HEK293 (cell line): ENCODE measurements around the gene RACGAP1.

ENCODE experiments used
- CTCF ChIA-PET: fragments of 350-600 bp; formaldehyde crosslinking; extraction: SDS; loops from one replicate; lab custom pipeline; 2021; ENCODE audit warnings: antibody characterized with exemption; lab: Yijun Ruan, JAX
- POLR2A ChIA-PET: fragments of 300-600 bp; formaldehyde crosslinking; extraction: SDS; loops from one replicate; lab custom pipeline; 2020; ENCODE audit warnings: antibody characterized with exemption, inconsistent platforms; lab: Yijun Ruan, JAX
- H3K27ac ChIP-seq: fragments of 200-500 bp; sonication (Bioruptor generic); 2 replicates; pipeline ENCODE4 v1.5.1; 2014; ENCODE audit warnings: low read depth, low read length, control low read depth, inconsistent platforms; ENCODE audit errors: extremely low read depth
- H3K36me3 ChIP-seq, 2 experiments: fragments of 200-500 bp in 1 of 2; sonication (Bioruptor generic) in 1 of 2; 1 replicate in 1 of 2; 2 replicates in 1 of 2; pipeline ENCODE4 v1.5.1; 2014 to 2017; ENCODE audit warnings: inconsistent platforms in 2 of 2, low read length in 2 of 2; ENCODE audit not compliant: control insufficient read depth in 2 of 2, insufficient read depth in 1 of 2
- H3K4me1 ChIP-seq: fragments of 200-500 bp; sonication (Bioruptor generic); 2 replicates; pipeline ENCODE4 v1.5.1; 2014; ENCODE audit warnings: mild to moderate bottlenecking, low read length, inconsistent platforms; ENCODE audit not compliant: control insufficient read depth, insufficient read depth
- H3K4me3 ChIP-seq: 2 replicates; pipeline ENCODE4 v1.5.1; 2011; ENCODE audit warnings: low read depth, mild to moderate bottlenecking, control low read depth, low read length, moderate library complexity
- H3K9me3 ChIP-seq: fragments of 200-500 bp; sonication (Bioruptor generic); 2 replicates; pipeline ENCODE4 v1.5.1; 2014; ENCODE audit warnings: low read depth, low read length, inconsistent platforms; ENCODE audit not compliant: control insufficient read depth, insufficient read depth
- EGR2 ChIP-seq: fragments of 450-650 bp; formaldehyde crosslinking; IDR thresholded peaks from 2 replicates; pipeline ENCODE4 v1.5.1; 2016; ENCODE audit warnings: low read depth, missing biosample characterization, missing genetic modification characterization
- KLF8 ChIP-seq: fragments of 450-650 bp; formaldehyde crosslinking; IDR thresholded peaks from 2 replicates; pipeline ENCODE4 v1.5.1; 2016; ENCODE audit warnings: missing biosample characterization, missing genetic modification characterization
- MEIS1 ChIP-seq: sonication (generic); formaldehyde crosslinking; IDR thresholded peaks from 2 replicates; pipeline ENCODE4 v1.8.1; 2022; ENCODE audit warnings: missing genetic modification reagents, mild to moderate bottlenecking, borderline replicate concordance
- OVOL3 ChIP-seq: fragments of 450-650 bp; formaldehyde crosslinking; IDR thresholded peaks from 2 replicates; pipeline ENCODE4 v1.5.1; 2016; ENCODE audit warnings: missing biosample characterization, missing genetic modification characterization
- RBAK ChIP-seq: fragments of 450-650 bp; formaldehyde crosslinking; IDR thresholded peaks from 2 replicates; pipeline ENCODE4 v1.5.1; 2016; ENCODE audit warnings: missing biosample characterization, missing genetic modification characterization
- TCF7L2 ChIP-seq: IDR thresholded peaks from 2 replicates; pipeline ENCODE4 v1.6.1; 2011; ENCODE audit warnings: low read depth, mild to moderate bottlenecking, inconsistent platforms, low read length, moderate library complexity, borderline replicate concordance
- ZBTB1 ChIP-seq: fragments of 450-650 bp; formaldehyde crosslinking; IDR thresholded peaks from 2 replicates; pipeline ENCODE4 v1.5.1; 2016; ENCODE audit warnings: missing biosample characterization, missing genetic modification characterization
- ZBTB21 ChIP-seq: fragments of 450-650 bp; formaldehyde crosslinking; IDR thresholded peaks from 2 replicates; pipeline ENCODE4 v1.5.1; 2017; ENCODE audit warnings: missing biosample characterization, missing genetic modification characterization
- ZBTB8A ChIP-seq: fragments of 450-650 bp; formaldehyde crosslinking; IDR thresholded peaks from 2 replicates; pipeline ENCODE4 v1.5.1; 2016; ENCODE audit warnings: missing biosample characterization, missing genetic modification characterization
- ZFP69B ChIP-seq: fragments of 450-650 bp; formaldehyde crosslinking; IDR thresholded peaks from 2 replicates; pipeline ENCODE4 v1.5.1; 2016; ENCODE audit warnings: missing biosample characterization, missing genetic modification characterization
- ZIC2 ChIP-seq: fragments of 450-650 bp; formaldehyde crosslinking; IDR thresholded peaks from 2 replicates; pipeline ENCODE4 v1.5.1; 2016; ENCODE audit warnings: missing biosample characterization, missing genetic modification characterization
- ZNF121 ChIP-seq: fragments of 450-650 bp; formaldehyde crosslinking; IDR thresholded peaks from 2 replicates; pipeline ENCODE4 v1.5.1; 2016; ENCODE audit warnings: missing biosample characterization, missing genetic modification characterization
- ZNF223 ChIP-seq: fragments of 450-650 bp; formaldehyde crosslinking; IDR thresholded peaks from 2 replicates; pipeline ENCODE4 v1.5.1; 2016; ENCODE audit warnings: missing biosample characterization, missing genetic modification characterization
- ZNF341 ChIP-seq: fragments of 450-650 bp; formaldehyde crosslinking; IDR thresholded peaks from 2 replicates; pipeline ENCODE4; 2016; ENCODE audit warnings: low read depth, missing biosample characterization, missing genetic modification characterization
- ZNF571 ChIP-seq: fragments of 450-650 bp; formaldehyde crosslinking; IDR thresholded peaks from 2 replicates; pipeline ENCODE4 v1.5.0; 2017; ENCODE audit warnings: missing biosample characterization, missing genetic modification characterization
- ZNF600 ChIP-seq: fragments of 450-650 bp; formaldehyde crosslinking; IDR thresholded peaks from 2 replicates; pipeline ENCODE4 v1.5.1; 2016; ENCODE audit warnings: missing biosample characterization, missing genetic modification characterization
- ZNF626 ChIP-seq: fragments of 450-650 bp; sonication (Bioruptor Pico); formaldehyde crosslinking; IDR thresholded peaks from 2 replicates; pipeline ENCODE4 v1.5.1; 2018; ENCODE audit warnings: missing biosample characterization, missing genetic modification characterization, inconsistent platforms
- ZNF677 ChIP-seq: fragments of 450-650 bp; IDR thresholded peaks from 2 replicates; pipeline ENCODE4 v1.5.0; 2018; ENCODE audit warnings: missing biosample characterization, mild to moderate bottlenecking, missing genetic modification characterization, moderate library complexity
- ZNF707 ChIP-seq: fragments of 450-650 bp; formaldehyde crosslinking; IDR thresholded peaks from 2 replicates; pipeline ENCODE4 v1.5.1; 2016; ENCODE audit warnings: missing biosample characterization, missing genetic modification characterization
- ZNF837 ChIP-seq: fragments of 450-650 bp; formaldehyde crosslinking; IDR thresholded peaks from 2 replicates; pipeline ENCODE4 v1.5.1; 2016; ENCODE audit warnings: missing biosample characterization, missing genetic modification characterization
- ZSCAN16 ChIP-seq: fragments of 450-650 bp; formaldehyde crosslinking; IDR thresholded peaks from 2 replicates; pipeline ENCODE4 v1.5.1; 2016; ENCODE audit warnings: missing biosample characterization, missing genetic modification characterization
- TF ChIP-seq, protein P1 (sequence below): fragments of 450-650 bp; formaldehyde crosslinking; IDR thresholded peaks from 2 replicates; pipeline ENCODE4 v1.5.1; 2017; ENCODE audit warnings: missing biosample characterization, missing genetic modification characterization
- TF ChIP-seq, protein P2 (sequence below): fragments of 450-650 bp; formaldehyde crosslinking; IDR thresholded peaks from 2 replicates; pipeline ENCODE4 v1.5.1; 2016; ENCODE audit warnings: missing biosample characterization, missing genetic modification characterization
- TF ChIP-seq, protein P3 (sequence below): fragments of 450-650 bp; IDR thresholded peaks from 2 replicates; pipeline ENCODE4 v1.5.1; 2018; ENCODE audit warnings: missing biosample characterization, missing genetic modification characterization
- TF ChIP-seq, protein P4 (sequence below): fragments of 450-650 bp; formaldehyde crosslinking; IDR thresholded peaks from 2 replicates; pipeline ENCODE4 v1.5.1; 2016; ENCODE audit warnings: missing biosample characterization, missing genetic modification characterization

RACGAP1 gene

DNA sequence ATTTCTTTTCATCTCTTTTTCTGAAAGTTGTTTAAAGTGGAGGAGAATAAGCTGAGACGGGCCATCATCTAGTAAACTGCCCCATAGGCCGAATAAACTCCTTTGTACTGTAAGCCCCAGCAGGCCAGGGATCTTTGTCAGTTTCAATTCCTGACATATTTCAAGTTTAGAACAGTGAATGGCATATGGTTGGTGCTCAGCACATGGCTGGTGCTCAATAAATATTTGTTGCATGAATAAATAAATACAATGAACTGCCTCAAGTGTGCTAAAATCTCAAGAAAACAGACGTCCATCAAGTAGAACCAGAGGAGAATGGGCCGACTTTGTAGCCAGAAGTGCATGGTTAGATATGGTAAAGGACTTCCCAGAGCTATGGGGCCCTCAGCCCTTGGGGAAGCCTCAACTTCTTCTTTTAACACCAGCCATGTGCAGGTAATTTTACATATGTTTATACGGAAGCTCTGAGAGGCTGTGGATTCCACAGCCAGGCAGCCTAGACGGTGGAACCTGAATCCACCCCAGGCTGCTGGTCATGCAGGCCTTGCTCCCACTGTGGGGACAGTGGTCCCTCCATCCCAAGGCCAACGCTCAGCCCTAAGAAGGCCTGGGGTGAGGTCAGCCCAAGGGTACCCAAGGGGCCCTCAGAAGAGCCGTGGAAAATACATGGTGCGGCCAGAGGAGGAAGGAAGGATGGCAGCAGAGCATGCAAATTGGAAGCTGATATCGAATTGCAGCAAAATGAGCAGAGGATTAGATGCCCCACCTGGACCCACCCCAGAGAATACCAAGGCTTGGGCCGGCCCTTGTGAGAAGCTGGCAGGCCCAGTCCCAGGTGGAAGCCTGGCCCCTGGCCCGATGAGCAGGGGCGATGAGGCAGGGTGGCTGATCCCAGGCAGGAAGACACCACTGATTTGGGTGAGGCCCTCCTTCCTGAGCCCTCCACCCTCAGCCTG lies 83.5 kb downstream of the RACGAP1 start:
- TF ChIP-seq KLF8 (tag by site-specific recombination) (no peak), ZNF341 (tag by site-specific recombination) (no peak), ZFP69B (tag by site-specific recombination) (no peak), MEIS1 (no peak), ZNF571 (tag by site-specific recombination) (no peak), ZNF677 (tag by site-specific recombination) (no peak), ZBTB8A (no peak), ZNF837 (tag by site-specific recombination) (no peak), ZSCAN16 (tag by site-specific recombination) (no peak), TCF7L2 (no peak), ZNF223 (tag by site-specific recombination) (no peak)
- TF ChIP-seq, protein P1, sequence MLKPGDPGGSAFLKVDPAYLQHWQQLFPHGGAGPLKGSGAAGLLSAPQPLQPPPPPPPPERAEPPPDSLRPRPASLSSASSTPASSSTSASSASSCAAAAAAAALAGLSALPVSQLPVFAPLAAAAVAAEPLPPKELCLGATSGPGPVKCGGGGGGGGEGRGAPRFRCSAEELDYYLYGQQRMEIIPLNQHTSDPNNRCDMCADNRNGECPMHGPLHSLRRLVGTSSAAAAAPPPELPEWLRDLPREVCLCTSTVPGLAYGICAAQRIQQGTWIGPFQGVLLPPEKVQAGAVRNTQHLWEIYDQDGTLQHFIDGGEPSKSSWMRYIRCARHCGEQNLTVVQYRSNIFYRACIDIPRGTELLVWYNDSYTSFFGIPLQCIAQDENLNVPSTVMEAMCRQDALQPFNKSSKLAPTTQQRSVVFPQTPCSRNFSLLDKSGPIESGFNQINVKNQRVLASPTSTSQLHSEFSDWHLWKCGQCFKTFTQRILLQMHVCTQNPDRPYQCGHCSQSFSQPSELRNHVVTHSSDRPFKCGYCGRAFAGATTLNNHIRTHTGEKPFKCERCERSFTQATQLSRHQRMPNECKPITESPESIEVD (tag by site-specific recombination) = no peak
- TF ChIP-seq, protein P2, sequence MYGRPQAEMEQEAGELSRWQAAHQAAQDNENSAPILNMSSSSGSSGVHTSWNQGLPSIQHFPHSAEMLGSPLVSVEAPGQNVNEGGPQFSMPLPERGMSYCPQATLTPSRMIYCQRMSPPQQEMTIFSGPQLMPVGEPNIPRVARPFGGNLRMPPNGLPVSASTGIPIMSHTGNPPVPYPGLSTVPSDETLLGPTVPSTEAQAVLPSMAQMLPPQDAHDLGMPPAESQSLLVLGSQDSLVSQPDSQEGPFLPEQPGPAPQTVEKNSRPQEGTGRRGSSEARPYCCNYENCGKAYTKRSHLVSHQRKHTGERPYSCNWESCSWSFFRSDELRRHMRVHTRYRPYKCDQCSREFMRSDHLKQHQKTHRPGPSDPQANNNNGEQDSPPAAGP = no peak
- TF ChIP-seq, protein P3, sequence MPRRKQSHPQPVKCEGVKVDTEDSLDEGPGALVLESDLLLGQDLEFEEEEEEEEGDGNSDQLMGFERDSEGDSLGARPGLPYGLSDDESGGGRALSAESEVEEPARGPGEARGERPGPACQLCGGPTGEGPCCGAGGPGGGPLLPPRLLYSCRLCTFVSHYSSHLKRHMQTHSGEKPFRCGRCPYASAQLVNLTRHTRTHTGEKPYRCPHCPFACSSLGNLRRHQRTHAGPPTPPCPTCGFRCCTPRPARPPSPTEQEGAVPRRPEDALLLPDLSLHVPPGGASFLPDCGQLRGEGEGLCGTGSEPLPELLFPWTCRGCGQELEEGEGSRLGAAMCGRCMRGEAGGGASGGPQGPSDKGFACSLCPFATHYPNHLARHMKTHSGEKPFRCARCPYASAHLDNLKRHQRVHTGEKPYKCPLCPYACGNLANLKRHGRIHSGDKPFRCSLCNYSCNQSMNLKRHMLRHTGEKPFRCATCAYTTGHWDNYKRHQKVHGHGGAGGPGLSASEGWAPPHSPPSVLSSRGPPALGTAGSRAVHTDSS (tag by site-specific recombination) = no peak
- POLR2A ChIA-PET = interaction anchor here (0.5 kb wide), 1 partner anchor 149 kb away, joined by 4 read pairs; no protein-coding TSS in a partner anchor
- Histone ChIP-seq H3K4me1 (no peaks in the 10 kb centered on the region), H3K27ac (no peak overlapping the region), H3K36me3 (no peaks in the 10 kb centered on the region), H3K9me3 (no peaks in the 10 kb centered on the region), H3K4me3 (no peak overlapping the region)
- CTCF ChIA-PET = interaction anchor here (0.9 to 2.3 kb wide), 5 partner anchors 24 to 129 kb away, joined by 3 to 7 read pairs (median 5); no protein-coding TSS in a partner anchor

DNA sequence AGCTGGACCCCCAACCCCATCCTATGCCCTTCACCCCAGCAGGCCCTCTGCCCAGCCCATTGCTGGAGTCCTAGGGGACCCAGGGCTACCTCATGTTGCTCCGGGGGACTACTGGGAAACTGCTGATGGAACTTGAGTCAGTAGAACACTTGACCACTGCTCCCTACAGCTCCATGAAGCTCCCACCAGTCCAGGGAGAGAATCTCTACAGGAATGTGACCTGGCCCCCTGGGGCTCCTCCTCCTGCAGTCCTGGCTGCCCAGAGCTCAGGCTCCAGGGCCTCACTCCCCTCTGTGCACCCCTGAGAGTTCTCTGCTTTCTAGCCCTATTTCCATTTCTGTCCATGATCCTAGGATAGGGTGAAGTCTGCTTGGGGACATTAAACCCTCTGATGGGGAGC lies 85.6 kb downstream of the RACGAP1 start:
- CTCF ChIA-PET = interaction anchor here (0.5 to 1.7 kb wide), 3 partner anchors 8 to 128 kb away, joined by 3 to 5 read pairs (median 3); no protein-coding TSS in a partner anchor
- POLR2A ChIA-PET = no interaction called here
- no peaks in the 10 kb centered on the region for H3K4me1 ChIP-seq
- H3K36me3 ChIP-seq = no peaks in the 10 kb centered on the region
- no peak overlapping the region for H3K27ac ChIP-seq
- TF ChIP-seq ZIC2 (tag by site-specific recombination) = peak; percentile 71
- TF ChIP-seq EGR2 (tag by site-specific recombination) = no peak
- no peak for TF ChIP-seq ZNF121 (tag by site-specific recombination)
- no peaks in the 10 kb centered on the region for H3K9me3 ChIP-seq
- no peak overlapping the region for H3K4me3 ChIP-seq

DNA sequence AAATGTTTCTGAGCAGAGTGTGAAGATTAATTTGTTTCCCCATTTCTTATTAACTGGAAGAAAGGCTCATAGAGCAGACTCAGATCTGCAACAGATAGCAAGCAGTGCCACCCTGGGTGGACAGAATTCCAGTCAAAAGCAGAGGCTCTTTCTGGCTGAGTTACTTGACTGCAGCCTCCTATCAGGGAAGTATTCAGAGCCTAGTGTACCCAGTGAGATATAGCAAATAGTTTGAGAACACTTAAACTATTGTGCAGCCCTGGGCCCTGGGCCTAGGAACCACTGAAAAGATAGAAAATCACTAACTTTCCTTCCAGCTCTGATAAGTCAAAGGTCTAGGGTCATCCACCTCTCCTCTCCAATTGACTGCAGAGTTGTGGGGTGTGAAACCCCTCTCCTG lies 86.0 kb downstream of the RACGAP1 start:
- no peaks in the 10 kb centered on the region for H3K36me3 ChIP-seq
- ChIA-PET POLR2A (interaction anchor here (0.6 kb wide), 1 partner anchor 24 kb away, joined by 4 read pairs; no protein-coding TSS in a partner anchor), CTCF (interaction anchor here (0.5 to 1.7 kb wide), 2 partner anchors 28 to 128 kb away, joined by 3 to 5 read pairs; no protein-coding TSS in a partner anchor)
- H3K9me3 ChIP-seq = no peaks in the 10 kb centered on the region
- H3K27ac ChIP-seq = no peak overlapping the region
- no peaks in the 10 kb centered on the region for H3K4me1 ChIP-seq
- no peak overlapping the region for H3K4me3 ChIP-seq
- TF ChIP-seq, protein P4, sequence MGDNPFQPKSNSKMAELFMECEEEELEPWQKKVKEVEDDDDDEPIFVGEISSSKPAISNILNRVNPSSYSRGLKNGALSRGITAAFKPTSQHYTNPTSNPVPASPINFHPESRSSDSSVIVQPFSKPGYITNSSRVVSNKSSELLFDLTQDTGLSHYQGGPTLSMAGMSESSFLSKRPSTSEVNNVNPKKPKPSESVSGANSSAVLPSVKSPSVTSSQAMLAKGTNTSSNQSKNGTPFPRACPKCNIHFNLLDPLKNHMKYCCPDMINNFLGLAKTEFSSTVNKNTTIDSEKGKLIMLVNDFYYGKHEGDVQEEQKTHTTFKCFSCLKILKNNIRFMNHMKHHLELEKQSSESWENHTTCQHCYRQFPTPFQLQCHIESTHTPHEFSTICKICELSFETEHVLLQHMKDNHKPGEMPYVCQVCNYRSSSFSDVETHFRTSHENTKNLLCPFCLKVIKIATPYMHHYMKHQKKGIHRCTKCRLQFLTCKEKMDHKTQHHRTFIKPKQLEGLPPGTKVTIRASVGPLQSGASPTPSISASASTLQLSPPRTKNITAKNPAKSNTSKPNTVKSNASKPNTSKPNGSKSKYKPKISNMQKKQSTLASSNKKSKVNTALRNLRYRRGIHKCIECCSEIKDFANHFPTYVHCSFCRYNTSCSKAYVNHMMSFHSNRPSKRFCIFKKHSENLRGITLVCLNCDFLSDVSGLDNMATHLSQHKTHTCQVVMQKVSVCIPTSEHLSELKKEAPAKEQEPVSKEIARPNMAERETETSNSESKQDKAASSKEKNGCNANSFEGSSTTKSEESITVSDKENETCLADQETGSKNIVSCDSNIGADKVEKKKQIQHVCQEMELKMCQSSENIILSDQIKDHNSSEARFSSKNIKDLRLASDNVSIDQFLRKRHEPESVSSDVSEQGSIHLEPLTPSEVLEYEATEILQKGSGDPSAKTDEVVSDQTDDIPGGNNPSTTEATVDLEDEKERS (tag by site-specific recombination) = no peak
- TF ChIP-seq ZNF707 (tag by site-specific recombination) (no peak), OVOL3 (tag by site-specific recombination) (no peak), ZBTB1 (tag by site-specific recombination) (no peak), ZNF121 (tag by site-specific recombination) (no peak), RBAK (tag by site-specific recombination) (no peak), ZBTB21 (tag by site-specific recombination) (no peak), ZNF600 (tag by site-specific recombination) (no peak), ZNF626 (no peak)
